CD4-positive, alpha-beta T cell treated with Interleukin-12 subunit alpha and Interleukin-12 subunit beta, for 1 hour (primary cell): ENCODE results near the gene CST11.
"Not testable (repeated sequence)": the region's sequence is repeated elsewhere in the genome, so short reads cannot be mapped to it uniquely, and the experiment has no call there.

Experiments used
- DNase-seq: peaks from one replicate; pipeline ENCODE4 v3.0.0-alpha.2; 2020

Gene CST11

GRCh38 chr20:23452776-23453175, at the start of gene CST11:
Gene CST11 (minus strand): TSS chr20:23452876. CDS start chr20:23452811, 65 bp downstream.
- DNase-seq = no peak

GRCh38 chr20:23501926-23502325, 49.2 kb upstream of the CST11 start:
- no peak for DNase-seq

- DNase-seq = no peak
Measured at GRCh38 chr20:23497536-23497935, 44.9 kb upstream of the CST11 start.

- no peak for DNase-seq
Measured at GRCh38 chr20:23493172-23493772, 40.6 kb upstream of the CST11 start.

GRCh38 chr20:23492292-23492691, 39.6 kb upstream of the CST11 start:
- DNase-seq = no peak

GRCh38 chr20:23490817-23491216, 38.1 kb upstream of the CST11 start, which contains the start of gene CST8:
Gene CST8 (plus strand): TSS chr20:23491117. CDS start chr20:23491668, 551 bp downstream.
- DNase-seq = no peak

- DNase-seq = no peak
Measured at GRCh38 chr20:23488996-23489395, 36.3 kb upstream of the CST11 start.

GRCh38 chr20:23488470-23488869, 35.8 kb upstream of the CST11 start:
- no peak for DNase-seq

GRCh38 chr20:23484081-23484480, 31.4 kb upstream of the CST11 start:
- no peak for DNase-seq

GRCh38 chr20:23482138-23482537, 29.5 kb upstream of the CST11 start:
- DNase-seq = no peak

GRCh38 chr20:23479043-23479442, 26.4 kb upstream of the CST11 start:
- no peak for DNase-seq

GRCh38 chr20:23477223-23477622, 24.5 kb upstream of the CST11 start:
- no peak for DNase-seq

- DNase-seq = no peak
Measured at GRCh38 chr20:23476015-23476754, 23.5 kb upstream of the CST11 start.

- no peak for DNase-seq
Measured at GRCh38 chr20:23475395-23475794, 22.7 kb upstream of the CST11 start.

- not testable (repeated sequence) for DNase-seq
Measured at GRCh38 chr20:23473293-23473692, 20.6 kb upstream of the CST11 start.

- DNase-seq = not testable (repeated sequence)
Measured at GRCh38 chr20:23472306-23472705, 19.6 kb upstream of the CST11 start.

GRCh38 chr20:23466961-23467360, 14.3 kb upstream of the CST11 start:
- not testable (repeated sequence) for DNase-seq

- no peak for DNase-seq
Measured at GRCh38 chr20:23461180-23461579, 8.5 kb upstream of the CST11 start.

GRCh38 chr20:23459461-23460150, 6.9 kb upstream of the CST11 start:
- no peak for DNase-seq

GRCh38 chr20:23456873-23457272, 4.2 kb upstream of the CST11 start:
- DNase-seq = peak; percentile 13

GRCh38 chr20:23456409-23456808, 3.7 kb upstream of the CST11 start:
- peak; percentile 48 for DNase-seq

GRCh38 chr20:23455639-23456038, 3.0 kb upstream of the CST11 start:
- DNase-seq = no peak

- no peak for DNase-seq
Measured at GRCh38 chr20:23454816-23455215, 2.1 kb upstream of the CST11 start.
